ENCODE data around the gene NLE1.
"Not testable (repeated sequence)": the region's sequence is repeated elsewhere in the genome, so short reads cannot be mapped to it uniquely, and the experiment has no call there.

The NLE1 gene

DNA sequence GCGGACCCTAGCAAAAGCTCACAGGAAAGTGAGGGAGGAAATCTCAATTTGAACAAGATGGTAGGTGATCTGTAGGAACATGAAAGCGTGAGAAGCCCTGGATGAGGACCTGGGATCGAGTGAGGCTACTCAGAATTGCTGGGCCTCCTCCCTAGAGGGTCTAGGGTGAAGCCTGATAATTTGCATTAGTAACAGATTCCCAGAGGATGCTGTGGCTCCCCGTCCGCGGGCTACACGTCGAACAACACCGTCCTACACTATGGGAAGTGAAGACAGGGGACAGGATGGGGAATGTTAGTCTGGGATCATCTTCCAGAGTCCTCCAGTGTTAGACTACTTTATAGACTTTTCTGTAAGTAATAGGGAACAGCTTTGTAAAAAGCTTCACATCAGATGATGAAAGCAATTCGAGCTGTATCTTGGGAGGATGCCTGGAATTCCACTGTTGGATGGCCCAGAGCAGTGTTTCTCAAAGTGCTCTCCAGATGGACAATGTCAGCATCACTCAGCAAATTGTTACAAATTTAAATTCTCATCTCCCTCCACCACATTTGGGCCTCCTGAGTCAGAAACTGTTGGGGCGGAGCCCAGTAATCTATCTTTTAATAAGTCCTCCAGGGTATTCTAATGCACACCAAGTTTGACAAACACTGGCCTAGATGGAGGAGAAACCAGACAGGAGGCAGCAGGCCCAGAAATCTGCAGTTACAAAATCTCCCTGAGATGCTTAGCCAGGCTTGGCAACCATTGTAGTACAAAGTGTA lies 14.2 kb downstream of the NLE1 start:
- no peak for DNase-seq

DNA sequence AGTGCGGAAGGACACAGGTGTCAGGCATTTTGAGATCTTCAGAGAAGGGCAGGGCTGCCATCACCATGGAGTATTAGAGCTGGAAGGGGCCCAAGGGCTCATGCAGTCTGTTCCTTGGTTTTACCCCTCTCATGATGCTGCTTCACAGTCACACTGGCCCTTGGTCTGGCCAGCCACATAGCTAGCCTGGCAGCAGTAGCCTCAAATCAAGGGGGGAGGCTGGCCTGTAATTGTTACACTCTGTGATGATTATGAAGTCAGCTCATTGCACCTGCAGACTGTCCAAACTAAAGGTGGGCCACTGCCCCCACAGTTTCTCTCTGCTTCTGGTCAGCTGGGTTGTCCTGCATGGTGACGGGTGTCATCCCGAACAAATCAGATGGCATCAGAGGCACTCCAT lies 20.8 kb downstream of the NLE1 start, which contains the start of gene FNDC8:
Gene FNDC8, plus strand, starts transcription at position 301 of the 400 bp plus-strand sequence. Its CDS starts 79 bp downstream, at position 380.
- no peak for DNase-seq

- peak; percentile 44 to 78 (median 58) for DNase-seq
These were observed 22.5 kb downstream of the NLE1 start, which contains the start of gene RAD51D for GRCh38 chr17:35119370-35120165. Gene RAD51D (minus strand): TSS chr17:35119860. CDS start chr17:35119613, 247 bp downstream.

GRCh38 chr17:35117984-35118383 lies 24.1 kb downstream of the NLE1 start:
- no peak for DNase-seq

DNA sequence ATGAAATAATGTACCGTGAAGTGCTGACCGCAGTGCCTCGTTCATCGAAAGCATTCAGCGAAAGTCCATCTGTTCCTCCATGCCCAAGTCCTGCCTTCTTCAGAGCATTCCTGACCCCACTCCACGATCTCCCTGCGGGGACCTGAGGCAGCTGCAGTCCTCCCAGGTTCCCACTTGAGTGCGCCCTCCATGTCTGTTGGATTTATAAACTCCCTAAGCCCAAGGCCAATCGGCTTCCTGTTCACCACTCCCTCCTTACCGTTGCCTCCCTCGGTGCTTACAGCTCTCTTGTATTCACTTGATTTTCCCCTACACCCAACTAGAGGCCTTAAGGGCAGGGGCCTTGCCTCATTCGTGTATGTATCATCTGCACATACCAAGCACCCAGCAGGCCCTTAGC lies 25.3 kb downstream of the NLE1 start:
- DNase-seq = no peak

DNA sequence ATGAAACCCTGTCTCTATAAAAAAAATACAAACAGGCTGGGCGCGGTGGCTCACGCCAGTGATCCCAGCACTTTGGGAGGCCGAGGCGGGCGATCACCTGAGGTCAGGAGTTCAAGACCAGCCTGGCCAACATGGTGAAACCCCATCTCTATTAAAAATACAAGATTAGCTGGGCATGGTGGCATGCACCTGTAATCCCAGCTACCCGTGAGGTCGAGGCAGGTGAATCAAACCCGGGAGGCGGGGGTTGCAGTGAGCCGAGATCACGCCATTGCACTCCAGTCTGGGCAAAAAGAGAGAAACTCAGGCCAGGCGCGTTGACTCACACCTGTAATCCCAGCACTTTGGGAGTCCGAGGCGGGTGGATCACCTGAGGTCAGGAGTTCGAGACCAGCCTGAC lies 31.3 kb downstream of the NLE1 start:
- not testable (repeated sequence) for DNase-seq

DNA sequence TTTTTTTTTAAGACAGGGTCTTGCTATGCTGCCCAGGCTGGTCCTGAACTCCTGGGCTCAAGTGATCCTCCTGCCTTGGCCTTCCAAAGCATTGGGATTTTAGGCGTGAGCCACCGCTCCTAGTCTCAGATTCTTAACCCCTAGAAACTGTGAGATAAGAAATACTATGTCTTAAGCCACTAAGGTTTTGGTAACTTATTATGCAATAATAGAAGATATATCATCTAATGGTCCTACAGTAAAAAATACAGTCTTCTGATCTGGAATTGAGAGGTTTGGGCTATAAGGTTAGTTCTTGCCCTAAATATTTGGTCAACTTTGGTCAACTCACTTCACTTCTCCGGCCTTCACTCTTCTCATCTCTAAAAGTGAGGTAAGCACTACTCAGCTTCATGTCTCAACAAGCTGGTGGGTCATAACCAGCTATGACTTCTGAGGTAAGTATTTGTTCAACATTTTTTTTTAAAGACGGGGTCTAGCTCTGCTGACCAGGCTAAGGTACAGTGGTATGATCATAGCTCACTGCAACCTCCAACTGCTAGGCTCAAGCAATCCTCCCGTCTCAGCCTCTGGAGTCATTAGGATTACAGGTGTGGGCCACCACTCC lies 37.2 kb downstream of the NLE1 start:
- no peak for DNase-seq

GRCh38 chr17:35103271-35103670 lies 38.8 kb downstream of the NLE1 start:
- no peak for DNase-seq

DNA sequence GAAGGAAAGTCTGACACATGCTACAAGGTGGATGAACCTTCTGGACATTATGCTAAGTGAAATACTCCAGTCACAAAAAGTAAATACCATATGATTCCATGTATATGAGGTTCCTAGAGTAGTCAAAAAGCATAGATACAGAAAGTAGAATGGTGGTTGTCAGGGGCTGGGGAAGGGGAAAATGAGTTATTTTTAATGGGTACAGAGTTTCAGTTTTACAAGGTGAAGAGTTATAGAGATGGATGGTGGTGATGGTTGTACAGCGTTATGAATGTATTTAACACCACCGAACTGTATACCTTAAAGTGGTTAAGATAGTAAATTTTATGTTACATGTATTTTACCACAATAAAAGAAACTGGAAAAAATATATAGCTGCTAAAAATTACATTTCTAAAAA lies 40.4 kb downstream of the NLE1 start:
- DNase-seq = no peak

DNA sequence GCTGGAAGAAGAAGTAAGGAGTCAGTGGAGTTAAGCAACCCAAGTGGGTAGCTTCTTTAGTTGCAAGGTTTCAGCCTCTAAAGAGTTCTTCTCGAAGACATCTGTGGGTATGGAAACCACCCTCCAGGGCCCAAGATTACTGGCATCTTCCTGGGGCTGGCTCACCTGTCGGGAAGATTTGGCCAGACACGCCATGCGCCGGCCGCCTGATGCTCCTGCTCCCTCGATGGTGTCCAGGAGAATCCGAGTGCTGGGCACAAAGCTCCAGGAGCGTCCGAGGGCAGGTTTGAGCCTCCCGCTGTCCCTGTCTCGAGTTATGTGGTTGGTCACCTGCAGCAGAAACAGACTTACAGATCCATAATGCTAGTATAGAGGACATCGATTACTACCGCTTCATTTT lies 41.1 kb downstream of the NLE1 start:
- DNase-seq = no peak

DNA sequence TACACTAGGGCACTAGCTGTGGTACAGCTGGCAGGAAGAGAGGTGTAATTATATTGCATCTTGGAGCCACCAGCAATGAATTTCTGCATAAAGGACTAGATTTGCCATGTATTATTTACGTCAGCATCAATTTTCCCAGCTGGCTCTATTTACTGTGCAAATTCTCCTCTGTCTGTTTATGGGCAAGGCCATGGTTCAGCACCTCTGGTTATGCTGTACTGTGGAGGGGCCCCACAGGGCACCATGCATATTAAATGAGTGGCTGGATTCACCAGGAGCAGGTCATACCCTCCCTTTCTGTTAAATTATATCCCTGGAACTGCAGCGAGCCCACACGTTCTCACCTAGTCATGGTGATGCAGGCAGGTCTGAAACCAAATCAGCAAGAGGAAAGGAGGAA lies 42.2 kb downstream of the NLE1 start:
- DNase-seq = no peak

DNA sequence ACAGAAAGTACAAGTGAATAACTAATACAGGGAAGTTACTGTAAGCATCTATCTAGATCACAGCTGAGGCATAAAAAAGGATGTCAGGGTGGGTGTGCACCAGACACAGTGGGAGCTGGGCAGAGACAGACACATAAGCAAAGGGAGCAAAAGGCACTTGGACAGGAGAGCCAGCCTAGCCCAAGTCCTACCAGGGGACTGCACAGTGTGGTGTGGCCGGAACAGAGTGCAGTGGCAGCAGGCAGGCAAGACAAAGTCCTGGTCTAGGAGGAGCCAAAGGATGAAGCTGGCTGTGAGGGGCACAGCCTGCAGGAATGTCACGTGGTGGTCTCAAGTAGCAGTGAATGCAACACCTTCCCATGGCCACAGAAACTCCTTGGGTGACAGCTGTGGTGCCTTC lies 44.3 kb downstream of the NLE1 start:
- DNase-seq = no peak

GRCh38 chr17:35095741-35096140 lies 46.4 kb downstream of the NLE1 start:
- no peak for DNase-seq

DNA sequence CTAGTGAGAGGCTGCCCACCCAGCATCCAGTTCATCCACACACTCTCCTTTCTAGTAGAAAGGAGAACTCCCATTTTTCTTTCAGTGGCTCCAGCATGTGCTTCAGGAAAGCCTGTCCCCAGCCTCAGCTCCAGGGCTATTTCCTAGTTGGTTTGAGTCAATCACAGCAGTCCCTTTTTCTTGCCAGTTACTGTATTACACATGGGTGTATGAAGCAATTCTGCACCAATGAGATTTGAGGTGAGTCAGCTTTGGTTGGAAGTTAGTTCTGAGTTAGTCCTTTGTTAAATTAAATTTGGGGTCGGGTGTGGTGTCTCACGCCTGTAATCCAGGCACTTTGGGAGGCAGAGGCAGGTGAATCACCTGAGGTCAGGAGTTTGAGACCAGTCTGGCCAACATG lies 47.2 kb downstream of the NLE1 start:
- no peak for DNase-seq

DNA sequence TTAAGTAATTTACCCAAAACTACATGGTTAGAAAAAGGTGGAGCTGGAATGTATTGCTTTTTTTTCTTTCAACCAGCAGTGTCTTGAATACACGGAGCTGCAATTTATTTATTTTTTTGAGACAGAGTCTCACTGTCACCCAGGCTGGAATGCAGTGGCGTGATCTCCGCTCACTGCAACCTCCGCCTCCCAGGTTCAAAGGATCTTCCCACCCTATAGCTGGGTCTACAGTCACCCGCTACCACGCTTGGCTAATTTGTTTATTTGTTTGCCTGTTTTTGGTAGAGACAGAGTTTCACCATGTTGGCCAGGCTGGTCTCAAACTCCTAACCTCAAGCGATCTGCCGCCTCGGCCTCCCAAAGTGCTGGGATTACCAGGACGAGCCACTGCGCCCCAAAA lies 51.4 kb downstream of the NLE1 start:
- not testable (repeated sequence) for DNase-seq

- peak in 2 of 4 experiments; percentile 10 to 67 for DNase-seq
These were observed 52.4 kb downstream of the NLE1 start for GRCh38 chr17:35089586-35090296.

GRCh38 chr17:35088881-35089585 lies 53.1 kb downstream of the NLE1 start:
- peak; percentile 68 to 90 (median 76) for DNase-seq

DNA sequence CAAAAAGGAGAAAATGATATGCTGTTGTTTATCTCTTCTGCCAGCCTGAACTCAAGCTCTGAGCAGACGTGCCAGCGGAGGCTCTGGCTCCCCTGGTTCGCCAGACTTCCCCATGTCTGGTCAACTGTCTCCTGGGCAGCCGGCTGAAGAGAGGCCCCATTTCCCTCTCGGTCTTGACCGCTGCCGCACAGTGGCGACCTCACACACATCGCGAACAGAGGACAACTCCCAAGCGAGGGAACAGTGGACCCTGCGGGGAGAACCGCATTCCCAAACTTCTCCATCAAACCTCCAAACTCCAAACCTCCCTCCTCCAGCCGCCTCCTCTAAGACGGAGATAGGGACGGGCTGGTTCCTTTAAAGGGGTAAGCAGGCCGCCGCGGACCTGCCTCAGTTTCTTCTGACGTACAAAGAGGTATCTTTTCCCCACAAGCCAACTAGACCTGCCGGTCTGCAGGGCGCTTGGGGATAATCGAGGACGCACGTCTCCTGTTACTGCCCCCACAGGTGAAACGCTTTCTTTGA lies 53.7 kb downstream of the NLE1 start:
- DNase-seq = peak in 1 of 4 experiments; percentile 11

DNA sequence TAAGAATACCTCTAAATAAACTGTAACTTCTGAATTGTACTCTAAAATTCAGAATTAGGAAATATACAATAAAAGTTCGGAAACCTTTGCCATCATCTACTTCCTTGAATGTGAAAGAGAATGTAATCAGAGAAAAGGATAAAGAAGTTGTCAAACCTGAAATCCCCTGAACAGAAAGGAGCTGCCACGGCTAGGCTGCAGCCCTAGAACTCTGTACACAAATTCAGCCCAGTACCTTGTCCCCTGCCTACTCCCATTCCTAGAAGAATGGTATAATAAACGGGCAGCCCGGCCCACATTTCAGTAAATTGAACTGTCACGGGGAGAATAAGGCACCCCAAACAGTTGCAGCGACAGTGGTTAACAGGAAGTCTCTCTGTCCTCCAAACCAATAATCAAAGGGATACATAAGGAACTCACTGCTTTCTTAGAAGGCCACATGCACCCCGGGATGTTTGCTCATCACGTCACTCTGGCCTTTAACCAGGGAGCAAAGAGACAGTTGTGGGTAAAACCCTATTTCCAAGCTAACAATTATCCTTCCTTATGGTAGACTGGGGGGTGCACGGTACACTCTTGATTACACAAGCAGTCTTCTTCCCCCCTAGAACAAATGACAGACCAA lies 54.3 kb downstream of the NLE1 start:
- no peak for DNase-seq

GRCh38 chr17:35086931-35087573 lies 55.1 kb downstream of the NLE1 start:
- DNase-seq = no peak

- DNase-seq = no peak
These were observed 55.9 kb downstream of the NLE1 start for GRCh38 chr17:35086164-35086563.
